IPS DF 4.7 (cell line): ENCODE data around the gene NRXN3.

ENCODE experiments used
- DNase-seq: peaks from one replicate; pipeline ENCODE4 v3.0.0-alpha.2; 2013; ENCODE audit warnings: low spot score; ENCODE audit errors: extremely low read depth

Gene NRXN3

GRCh38 chr14:79513446-79513845 is 1343.3 kb downstream of the NRXN3 start:
- no peak for DNase-seq

- no peak for DNase-seq
Measured at GRCh38 chr14:79514700-79515099, 1344.5 kb downstream of the NRXN3 start.

DNA sequence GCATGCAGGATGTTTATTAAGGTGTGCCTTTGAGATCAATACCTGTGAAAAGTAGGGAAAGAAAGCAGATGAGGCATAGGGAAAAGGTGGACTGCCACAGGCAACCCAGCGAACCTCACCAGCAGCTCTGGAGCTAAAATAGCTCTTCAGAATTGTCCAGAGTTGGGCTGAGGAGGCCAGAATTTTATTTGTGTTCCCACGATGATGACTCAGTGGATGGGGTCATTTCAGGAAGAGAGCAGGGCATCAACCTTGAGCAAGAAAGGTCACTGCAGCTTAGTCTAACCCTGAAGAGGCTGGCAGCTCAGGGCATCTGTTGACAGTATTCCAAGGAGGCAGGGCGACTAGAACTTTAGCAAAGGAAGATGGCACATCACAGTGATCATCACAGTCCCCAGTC is 1345.0 kb downstream of the NRXN3 start:
- no peak for DNase-seq

DNA sequence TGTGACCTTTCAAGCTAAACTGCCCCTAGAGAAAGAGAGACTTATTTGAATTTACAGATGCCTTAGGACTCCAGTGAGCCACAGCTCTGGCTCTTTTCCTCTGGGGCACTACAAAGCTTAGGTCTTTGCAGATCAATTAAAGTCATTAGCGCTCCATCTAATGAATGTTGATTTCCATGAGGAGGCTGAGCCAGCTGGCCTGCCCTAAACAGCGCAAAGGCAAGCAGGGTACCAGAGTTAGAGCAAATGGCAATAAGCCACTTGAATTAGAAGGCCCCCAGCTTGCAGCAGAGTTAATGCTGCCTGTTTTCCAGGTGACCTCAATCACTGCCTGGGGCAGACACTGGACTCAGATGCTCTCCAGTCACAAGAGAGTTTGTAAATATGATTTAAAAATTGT is 1345.8 kb downstream of the NRXN3 start:
- DNase-seq, result no peak

DNA sequence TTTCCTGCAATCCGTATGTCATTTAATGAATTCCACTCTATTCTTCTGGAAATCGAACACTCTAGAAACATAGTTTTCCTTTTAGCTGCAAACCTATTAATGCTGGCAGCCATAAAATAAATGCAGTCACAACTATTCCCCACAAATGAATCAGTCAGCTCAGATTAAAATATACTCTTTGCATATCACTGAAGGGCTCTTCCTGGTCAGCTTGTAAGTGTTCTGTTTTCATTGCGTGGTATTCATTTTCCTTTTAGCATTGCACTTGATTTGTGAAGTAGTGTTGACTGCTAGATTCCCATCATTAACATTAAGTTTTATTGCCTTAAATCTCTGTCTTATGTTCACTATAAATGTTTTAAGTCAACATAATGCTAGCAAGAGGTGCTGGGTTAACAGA is 1355.2 kb downstream of the NRXN3 start:
- DNase-seq, result no peak

GRCh38 chr14:79528828-79529416 is 1358.7 kb downstream of the NRXN3 start:
- no peak for DNase-seq

GRCh38 chr14:79530555-79530954 is 1360.4 kb downstream of the NRXN3 start:
- DNase-seq, result no peak

DNA sequence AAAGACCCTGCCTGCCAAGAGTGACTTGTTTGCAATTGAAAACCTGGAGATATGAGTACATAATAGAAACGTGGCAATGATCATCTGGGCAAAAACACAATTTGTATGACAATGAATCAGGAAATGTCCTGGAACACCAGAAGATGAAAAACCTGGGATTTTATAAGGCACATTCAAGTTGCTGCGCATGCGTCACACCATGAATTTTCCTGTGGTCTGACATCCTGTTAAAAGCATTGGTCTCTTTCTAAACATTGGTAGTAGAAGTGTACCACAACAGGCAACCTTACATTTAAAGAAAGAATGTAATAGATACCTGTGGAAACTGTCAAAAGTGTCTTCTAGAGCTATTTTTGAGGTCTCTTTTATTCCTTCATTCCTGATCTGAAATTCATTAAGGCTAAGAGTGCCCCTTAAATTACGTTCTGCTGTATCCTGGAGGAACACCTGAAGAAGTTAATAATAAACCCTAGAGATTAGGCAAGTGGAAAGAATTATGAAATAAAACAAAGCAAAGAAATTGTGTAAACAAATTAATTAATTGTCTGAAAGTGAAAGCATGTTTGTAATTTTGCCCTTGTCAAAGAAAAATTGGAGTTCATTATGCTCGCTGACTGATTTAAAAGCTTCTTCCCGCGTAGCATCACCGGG is 1364.7 kb downstream of the NRXN3 start:
- no peak for DNase-seq

GRCh38 chr14:79540394-79540793 is 1370.2 kb downstream of the NRXN3 start:
- no peak for DNase-seq

DNA sequence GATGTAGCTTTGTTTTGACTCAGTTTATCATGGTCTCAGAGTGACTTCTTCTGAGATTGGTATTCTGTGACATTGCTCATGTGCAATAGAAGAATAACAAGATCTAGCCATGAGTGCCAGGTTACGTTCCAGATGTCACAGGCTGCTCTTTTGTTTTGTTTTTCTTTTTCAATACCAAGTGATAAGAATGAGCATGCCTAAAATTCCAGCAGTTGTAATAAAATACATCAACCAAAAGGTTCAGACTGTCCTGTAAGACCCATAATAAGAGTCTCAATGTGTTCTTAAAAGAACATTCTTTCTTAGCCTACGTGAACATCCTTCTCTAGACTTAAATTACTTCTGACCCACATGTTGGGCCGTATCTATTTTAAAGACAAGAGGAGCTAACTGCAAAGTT is 1371.9 kb downstream of the NRXN3 start:
- no peak for DNase-seq

DNA sequence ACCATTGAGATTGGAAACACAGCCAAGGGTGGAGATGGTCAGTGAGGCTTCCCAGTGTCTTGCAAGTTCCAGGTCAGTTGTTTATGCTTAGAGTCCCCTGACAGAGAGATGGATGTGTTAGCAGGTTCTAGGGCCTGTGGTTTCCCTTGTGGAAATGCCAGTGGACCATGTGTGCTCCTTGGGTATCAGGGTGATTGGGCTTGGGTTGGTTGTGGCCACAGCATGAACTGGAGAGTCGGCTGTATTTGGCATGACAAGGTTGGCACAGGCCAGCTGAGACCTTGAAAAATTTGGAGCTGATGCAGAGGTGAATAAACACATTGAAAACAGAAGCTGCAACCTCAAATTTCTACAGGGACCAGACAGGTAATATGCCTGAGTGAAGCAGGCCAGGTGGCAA is 1373.2 kb downstream of the NRXN3 start:
- DNase-seq, result no peak

- DNase-seq, result peak; percentile 46
Measured at GRCh38 chr14:79543967-79544697, 1374.0 kb downstream of the NRXN3 start.

GRCh38 chr14:79544698-79545070 is 1374.5 kb downstream of the NRXN3 start:
- no peak for DNase-seq

GRCh38 chr14:79548836-79549235 is 1378.7 kb downstream of the NRXN3 start:
- no peak for DNase-seq

- DNase-seq, result no peak
Measured at GRCh38 chr14:79549515-79549914, 1379.3 kb downstream of the NRXN3 start.

DNA sequence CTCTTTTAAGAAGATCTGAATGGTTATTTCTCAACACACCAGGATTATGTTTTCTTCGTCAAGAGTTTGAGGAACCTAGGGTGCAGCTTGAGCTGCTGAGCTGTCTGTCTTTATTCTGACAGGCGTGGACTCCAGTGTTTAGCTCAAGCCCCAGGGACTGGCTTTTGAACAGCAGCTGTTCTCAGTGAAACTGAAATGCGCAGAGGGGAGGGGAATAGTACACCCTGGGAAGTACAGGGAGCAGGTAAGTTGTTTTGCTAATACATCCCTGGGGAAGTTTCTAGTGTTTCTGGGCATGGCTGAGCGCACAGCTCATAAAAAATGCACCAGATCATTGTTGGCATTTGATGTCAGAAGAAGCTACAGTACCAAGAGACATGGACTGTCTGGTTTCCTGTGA is 1381.3 kb downstream of the NRXN3 start:
- no peak for DNase-seq

DNA sequence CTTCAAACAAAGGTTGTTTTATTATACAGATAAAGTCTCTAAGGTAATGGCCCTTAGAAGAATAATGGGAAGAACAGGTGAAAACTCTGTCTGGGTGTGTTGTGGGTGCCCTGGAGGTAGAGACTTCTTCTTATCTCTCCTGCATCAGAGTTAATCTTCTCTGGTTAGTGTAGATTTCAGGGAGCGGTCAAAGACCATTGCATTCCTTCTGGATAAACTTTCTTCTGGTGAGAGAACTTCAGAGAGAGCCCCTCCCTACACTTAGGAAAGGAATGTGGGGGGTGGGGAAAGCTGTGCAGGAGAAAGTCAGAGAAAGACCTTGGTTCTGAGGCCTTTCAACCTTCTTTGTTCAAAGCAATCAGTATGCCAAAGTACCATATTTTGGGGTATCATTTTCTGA is 1382.6 kb downstream of the NRXN3 start:
- no peak for DNase-seq

DNA sequence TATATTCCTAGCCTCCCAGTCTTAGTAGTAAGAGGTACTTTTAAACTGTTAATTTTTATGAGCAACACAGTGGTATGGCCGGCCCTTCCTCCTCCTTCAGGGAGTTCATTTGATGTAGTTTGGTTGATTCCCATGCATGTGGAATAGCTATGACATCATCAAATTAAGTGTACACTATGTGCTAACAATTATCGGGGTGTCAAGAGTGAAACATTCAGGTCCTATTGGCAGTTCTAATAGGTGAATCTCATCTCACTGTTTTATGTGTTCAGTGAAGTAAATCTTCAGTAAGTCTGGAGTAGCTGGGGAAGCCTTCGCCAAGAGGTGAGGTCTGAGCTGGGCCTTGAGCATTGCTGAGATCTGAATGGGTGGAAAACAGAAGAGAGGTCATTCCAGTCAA is 1384.6 kb downstream of the NRXN3 start:
- DNase-seq, result no peak

DNA sequence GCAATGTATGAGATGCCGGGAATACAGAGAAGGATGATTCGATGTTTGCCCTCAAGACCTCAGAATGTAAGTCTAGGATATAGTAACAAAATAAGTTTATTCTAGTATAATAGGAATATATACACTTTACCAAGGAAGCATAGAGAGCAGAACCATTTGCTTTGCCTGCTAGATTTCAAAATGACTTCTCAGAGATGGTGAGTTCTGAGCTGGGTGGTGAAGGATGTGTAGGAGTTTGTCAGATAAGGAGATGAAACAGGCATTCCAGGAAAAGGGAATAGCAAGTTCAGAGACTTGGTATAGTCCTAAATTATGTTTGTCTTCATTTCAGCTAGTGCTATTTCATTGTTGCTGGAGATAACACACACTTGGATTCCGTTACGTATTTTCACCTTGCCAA is 1385.3 kb downstream of the NRXN3 start:
- no peak for DNase-seq

- no peak for DNase-seq
Measured at GRCh38 chr14:79557309-79557708, 1387.1 kb downstream of the NRXN3 start.

DNA sequence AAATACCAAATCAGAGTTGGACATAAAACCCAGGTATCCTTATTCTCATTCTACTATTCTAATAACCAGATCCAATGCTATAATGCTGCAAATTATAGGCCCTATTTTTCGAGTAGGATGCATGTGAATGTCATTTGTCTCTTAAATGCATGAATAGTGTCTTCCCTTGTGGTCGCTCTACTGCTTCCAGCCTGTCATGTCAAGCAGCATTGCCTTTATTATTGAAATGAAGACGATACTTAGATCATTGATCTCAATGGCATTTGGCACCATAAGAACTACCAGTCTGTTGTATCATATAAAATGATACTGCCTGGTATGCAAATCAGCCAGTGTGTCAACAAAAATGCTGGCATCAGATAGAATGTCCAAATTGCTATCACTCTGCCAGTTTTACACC is 1392.0 kb downstream of the NRXN3 start:
- DNase-seq, result no peak

DNA sequence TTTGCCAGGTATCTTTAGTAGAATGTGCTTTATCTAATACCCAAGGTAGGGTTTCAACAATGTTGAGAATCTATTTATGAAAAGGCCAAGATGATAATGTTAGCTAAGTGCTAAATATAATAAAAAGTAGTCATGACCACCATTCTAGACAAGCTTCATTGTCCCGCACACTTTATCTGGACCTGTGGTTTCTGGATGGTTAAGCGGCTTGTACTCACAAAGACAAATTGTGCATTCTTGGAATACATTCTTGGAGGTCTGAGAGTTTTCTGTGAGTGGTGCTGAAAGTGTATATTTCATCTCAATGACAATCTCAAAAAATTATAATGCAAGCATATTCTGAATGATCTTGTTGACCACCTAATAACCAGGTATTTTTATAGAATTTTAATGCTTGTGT is 1394.2 kb downstream of the NRXN3 start:
- DNase-seq, result no peak

GRCh38 chr14:79567306-79567705 is 1397.1 kb downstream of the NRXN3 start:
- DNase-seq, result no peak
